HepG2 (cell line): ENCODE results near the gene ZNF554. TPM values are rescaled to one million over a fixed set of nuclear protein-coding genes. Genes with fewer than 3 reads are reported as not detected.

ENCODE experiments used
- ATF7 ChIP-seq, 2 experiments: fragments of 450-650 bp in 1 of 2; sonication (generic) in 1 of 2; formaldehyde crosslinking in 1 of 2; IDR thresholded peaks; 2 replicates each; pipeline versions ENCODE4 v1.4.0 to v1.6.1; 2016 to 2020; ENCODE audit warnings: antibody characterized with exemption in 1 of 2, mild to moderate bottlenecking in 1 of 2, missing genetic modification reagents in 1 of 2
- CBFB ChIP-seq: sonication (generic); formaldehyde crosslinking; IDR thresholded peaks from 2 replicates; pipeline ENCODE4 v1.4.0; 2020; ENCODE audit warnings: missing genetic modification reagents
- ETV5 ChIP-seq: IDR thresholded peaks from 2 replicates; pipeline ENCODE4 v1.6.1; 2018; ENCODE audit warnings: missing biosample characterization, missing genetic modification reagents, inconsistent platforms, borderline replicate concordance
- GABPB1 ChIP-seq: IDR thresholded peaks from 2 replicates; pipeline ENCODE4 v1.6.1; 2016; ENCODE audit warnings: mild to moderate bottlenecking, missing genetic modification reagents, moderate library complexity, missing compliant biosample characterization
- HNRNPLL ChIP-seq: fragments of 200-400 bp; formaldehyde crosslinking; IDR thresholded peaks from 2 replicates; pipeline ENCODE4 v1.6.1; 2017; ENCODE audit warnings: mild to moderate bottlenecking, low read depth, low read length; ENCODE audit not compliant: poor library complexity, severe bottlenecking
- KMT2B ChIP-seq: IDR thresholded peaks from 2 replicates; pipeline ENCODE4 v1.6.1; 2016; ENCODE audit warnings: missing genetic modification reagents, missing compliant biosample characterization
- MXI1 ChIP-seq: IDR thresholded peaks from 3 replicates; pipeline ENCODE4 v1.6.1; 2012; ENCODE audit warnings: low read depth, low read length, inconsistent platforms, borderline replicate concordance
- NCOA2 ChIP-seq: sonication (generic); formaldehyde crosslinking; IDR thresholded peaks from 2 replicates; pipeline ENCODE4 v1.8.0; 2022; ENCODE audit warnings: inconsistent platforms
- NCOA5 ChIP-seq: sonication (generic); formaldehyde crosslinking; IDR thresholded peaks from 2 replicates; pipeline ENCODE4 v1.4.0; 2020; ENCODE audit warnings: missing genetic modification reagents
- NONO ChIP-seq, 2 experiments: fragments of 450-650 bp in 1 of 2; sonication (generic) in 1 of 2; formaldehyde crosslinking in 1 of 2; IDR thresholded peaks in 1 of 2; conservative IDR thresholded peaks in 1 of 2; 2 replicates each; pipeline versions ENCODE4 v1.6.1 to v1.8.0; 2017 to 2022; ENCODE audit warnings: mild to moderate bottlenecking in 1 of 2, missing genetic modification reagents in 1 of 2, moderate library complexity in 1 of 2
- PHF5A ChIP-seq: IDR thresholded peaks from one replicate; pipeline ENCODE4 v1.6.1; 2018; ENCODE audit warnings: low read depth, missing genetic modification reagents; ENCODE audit not compliant: unreplicated experiment
- RARA ChIP-seq: IDR thresholded peaks from 2 replicates; pipeline ENCODE4 v1.6.1; 2016; ENCODE audit warnings: missing genetic modification reagents, missing compliant biosample characterization
- SETDB1 ChIP-seq: sonication (generic); formaldehyde crosslinking; IDR thresholded peaks from 2 replicates; pipeline ENCODE4 v1.5.1; 2020; ENCODE audit warnings: missing genetic modification reagents, mild to moderate bottlenecking, borderline replicate concordance
- YY1 ChIP-seq: IDR thresholded peaks from 2 replicates; pipeline ENCODE4 v1.6.1; 2011; ENCODE audit warnings: low read length, low read depth, moderate library complexity, mild to moderate bottlenecking; ENCODE audit not compliant: insufficient read depth, insufficient replicate concordance
- ZFP62 ChIP-seq: sonication (generic); formaldehyde crosslinking; IDR thresholded peaks from 2 replicates; pipeline ENCODE4 v1.4.0; 2020; ENCODE audit warnings: missing genetic modification reagents
- ZFP90 ChIP-seq: sonication (generic); formaldehyde crosslinking; IDR thresholded peaks from 2 replicates; pipeline ENCODE4 v1.8.0; 2022; ENCODE audit warnings: missing genetic modification reagents, mild to moderate bottlenecking, inconsistent platforms, borderline replicate concordance
- ZNF207 ChIP-seq: fragments of 450-650 bp; IDR thresholded peaks from 2 replicates; pipeline ENCODE4 v1.6.1; 2016; ENCODE audit warnings: antibody characterized with exemption, borderline replicate concordance
- ZNF343 ChIP-seq: sonication (generic); formaldehyde crosslinking; IDR thresholded peaks from 2 replicates; pipeline ENCODE4 v1.4.0; 2020; ENCODE audit warnings: mild to moderate bottlenecking, missing genetic modification reagents
- ZNF407 ChIP-seq: sonication (generic); formaldehyde crosslinking; IDR thresholded peaks from one replicate; pipeline ENCODE4 v1.5.1; 2020; ENCODE audit warnings: mild to moderate bottlenecking, missing genetic modification reagents; ENCODE audit errors: not compliant biosample characterization
- ZNF432 ChIP-seq: sonication (generic); formaldehyde crosslinking; IDR thresholded peaks from 2 replicates; pipeline ENCODE4 v1.5.0; 2020; ENCODE audit warnings: missing genetic modification reagents, mild to moderate bottlenecking, borderline replicate concordance
- ZNF879 ChIP-seq: sonication (generic); formaldehyde crosslinking; IDR thresholded peaks from 2 replicates; pipeline ENCODE4 v1.8.1; 2023; ENCODE audit warnings: missing genetic modification reagents
- polyA plus RNA-seq, 8 experiments: library from polyadenylated mRNA; depleted of rRNA in 3 of 8; stranded (reverse) in 7 of 8; unstranded in 1 of 8; fragments of >200 nt; fragmentation: Illumina TruSeq in 4 of 8; extraction: Trizol in 4 of 8; gene quantifications; 2 replicates each; pipeline versions ENCODE4 v1.2.1 to v1.2.3, GENCODE V29; 2011 to 2016; ENCODE audit warnings: low read depth in 4 of 8, missing spikeins in 1 of 8, mixed read lengths in 1 of 8; ENCODE audit not compliant: insufficient read depth in 1 of 8
- total RNA-seq, 5 experiments: library from RNA; depleted of rRNA; stranded (reverse); fragments of >200 nt; fragmentation: Illumina TruSeq; extraction: Trizol; gene quantifications; 2 replicates each; pipeline ENCODE4 v1.2.3, GENCODE V29; 2016; ENCODE audit warnings: low read depth in 1 of 5

The ZNF554 gene
- total and polyA plus RNA-seq, 2 of the 13 experiments (the other 11 are each of a cell fraction or from before 2014, with no cell fraction given), result 2.2 to 2.7 TPM

DNA sequence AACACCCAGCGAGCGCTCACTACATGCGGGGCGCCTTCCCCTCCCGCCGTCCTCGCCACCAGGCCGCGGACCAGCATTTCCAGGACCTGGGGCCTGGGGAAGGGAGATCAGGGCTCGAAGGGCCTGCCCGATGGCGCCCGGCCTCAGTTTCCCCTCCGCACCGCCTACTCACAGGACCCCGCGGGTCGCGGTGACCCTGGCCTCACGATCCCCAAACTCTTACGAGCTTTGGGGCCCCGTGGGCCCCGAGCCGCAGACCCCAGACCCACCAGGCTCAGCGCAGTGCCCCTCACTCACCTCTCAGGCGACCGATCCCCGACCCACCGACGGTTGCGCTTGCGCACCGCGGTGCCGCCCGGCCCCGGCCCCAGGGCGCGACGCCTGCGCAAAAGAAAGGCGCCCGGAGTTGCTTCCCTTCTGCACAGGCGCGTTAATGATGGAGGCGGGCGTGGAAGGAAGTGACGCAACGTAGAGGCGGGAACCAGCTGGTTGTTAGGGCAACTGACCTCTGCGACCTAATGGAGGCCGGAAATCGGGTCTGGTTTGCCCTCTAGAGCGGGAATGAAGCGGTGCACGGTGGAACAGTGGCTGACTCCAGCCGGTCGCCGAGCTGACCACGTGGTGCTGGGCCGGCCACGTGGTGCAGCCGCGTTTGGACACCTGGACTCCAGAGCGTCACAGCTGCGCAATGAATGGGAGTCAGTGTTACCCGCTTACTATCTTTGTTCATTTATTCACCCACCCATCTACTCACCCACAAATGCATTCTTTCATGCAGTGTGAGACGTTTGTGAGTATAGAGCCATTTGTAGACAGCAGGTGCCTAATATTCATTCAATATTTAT, 36.5 kb upstream of the ZNF554 start, which contains the start of gene SGTA (continued):
- TF ChIP-seq ZFP90 (CRISPR knock-in tag) (peak; percentile 96), NONO (IDR thresholded peaks at IDR 0.05) (no peak), NONO (CRISPR knock-in tag; conservative IDR thresholded peaks at IDR 0.05) (peak; percentile 79), NCOA2 (CRISPR knock-in tag) (peak; percentile 69), ZNF879 (CRISPR knock-in tag) (peak; percentile 97), PHF5A (CRISPR knock-in tag) (no peak), GABPB1 (peak; percentile 98), RARA (CRISPR knock-in tag) (peak; percentile 76), ZNF343 (CRISPR knock-in tag) (peak; percentile 95), ZNF407 (CRISPR knock-in tag) (peak; percentile 38), MXI1 (peak; percentile 100), ZNF432 (CRISPR knock-in tag) (no peak), KMT2B (CRISPR knock-in tag) (peak; percentile 89), ATF7 (IDR thresholded peaks at IDR 0.05) (peak; percentile 80), ATF7 (CRISPR knock-in tag; IDR thresholded peaks at IDR 0.05) (0 out of 2 replicates have a peak, but pooled peaks have one; percentile 65), ZNF207 (no peak), YY1 (peak; percentile 90), SETDB1 (no peak), ETV5 (CRISPR knock-in tag) (peak; percentile 85), ZFP62 (no peak), NCOA5 (no peak), HNRNPLL (peak; percentile 89), CBFB (peak; percentile 65; the same call in 1 of the 2 replicates)
